Stimulated activated CD4-positive, alpha-beta T cell treated with anti-CD3 and anti-CD28 coated beads, Interleukin-2, amount 100 ng/mL, for 4 hours (primary cell): ENCODE results near the gene SLC6A6.
"Not testable (repeated sequence)": the region's sequence is repeated elsewhere in the genome, so short reads cannot be mapped to it uniquely, and the experiment has no call there.

ENCODE experiments used
- DNase-seq: peaks from one replicate; pipeline ENCODE4 v3.0.0-alpha.2; 2020; ENCODE audit warnings: low read depth

The SLC6A6 gene

GRCh38 chr3:14508966-14509795, 106.8 kb downstream of the SLC6A6 start:
- peak; percentile 42 for DNase-seq

- DNase-seq: no peak
These were observed 107.3 kb downstream of the SLC6A6 start for GRCh38 chr3:14509796-14510100.

GRCh38 chr3:14510838-14511622, 108.6 kb downstream of the SLC6A6 start:
- no peak for DNase-seq

- no peak for DNase-seq
These were observed 109.3 kb downstream of the SLC6A6 start for GRCh38 chr3:14511623-14512280.

- DNase-seq: no peak
These were observed 110.0 kb downstream of the SLC6A6 start for GRCh38 chr3:14512281-14512941.

DNA sequence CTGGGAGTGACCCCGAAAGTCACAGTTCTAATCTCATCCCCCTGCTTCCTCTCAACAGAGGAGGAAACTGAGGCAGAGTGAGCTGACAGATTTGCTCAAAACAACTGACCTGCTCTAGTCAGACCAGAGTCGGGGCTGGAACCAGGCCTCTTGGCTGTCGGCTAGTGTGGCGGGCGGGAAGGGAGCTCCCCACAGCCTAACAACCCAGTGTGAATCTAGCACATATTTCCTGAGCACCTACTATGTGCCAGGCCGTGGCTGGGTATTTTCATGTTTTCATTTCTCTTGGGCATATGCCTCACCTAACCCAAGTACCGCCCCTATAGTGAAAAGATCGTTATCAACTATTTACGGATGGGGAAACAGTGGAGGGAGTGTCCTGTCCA, 110.5 kb downstream of the SLC6A6 start:
- DNase-seq: no peak

- no peak for DNase-seq
These were observed 111.3 kb downstream of the SLC6A6 start for GRCh38 chr3:14513566-14514322.

- no peak for DNase-seq
These were observed 111.9 kb downstream of the SLC6A6 start for GRCh38 chr3:14514323-14514720.

DNA sequence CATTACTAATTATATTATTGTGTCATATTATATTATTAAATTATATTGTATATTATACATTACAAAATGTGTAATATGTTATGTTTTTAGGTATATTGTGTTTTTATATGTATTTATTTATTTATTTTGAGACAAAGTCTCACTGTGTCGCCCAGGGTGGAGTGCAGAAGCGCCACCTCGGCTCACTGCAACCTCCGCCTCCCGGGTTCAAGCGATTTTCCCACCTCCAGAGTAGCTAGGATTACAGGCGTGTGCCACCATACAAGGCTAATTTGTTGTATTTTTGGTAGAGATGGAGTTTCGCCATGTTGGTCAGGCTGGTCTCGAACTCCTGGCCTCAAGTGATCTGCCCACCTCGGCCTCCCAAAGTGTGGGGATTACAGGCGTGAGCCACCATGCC, 113.1 kb downstream of the SLC6A6 start:
- not testable (repeated sequence) for DNase-seq

- no peak for DNase-seq
These were observed 114.4 kb downstream of the SLC6A6 start for GRCh38 chr3:14516738-14517345.

DNA sequence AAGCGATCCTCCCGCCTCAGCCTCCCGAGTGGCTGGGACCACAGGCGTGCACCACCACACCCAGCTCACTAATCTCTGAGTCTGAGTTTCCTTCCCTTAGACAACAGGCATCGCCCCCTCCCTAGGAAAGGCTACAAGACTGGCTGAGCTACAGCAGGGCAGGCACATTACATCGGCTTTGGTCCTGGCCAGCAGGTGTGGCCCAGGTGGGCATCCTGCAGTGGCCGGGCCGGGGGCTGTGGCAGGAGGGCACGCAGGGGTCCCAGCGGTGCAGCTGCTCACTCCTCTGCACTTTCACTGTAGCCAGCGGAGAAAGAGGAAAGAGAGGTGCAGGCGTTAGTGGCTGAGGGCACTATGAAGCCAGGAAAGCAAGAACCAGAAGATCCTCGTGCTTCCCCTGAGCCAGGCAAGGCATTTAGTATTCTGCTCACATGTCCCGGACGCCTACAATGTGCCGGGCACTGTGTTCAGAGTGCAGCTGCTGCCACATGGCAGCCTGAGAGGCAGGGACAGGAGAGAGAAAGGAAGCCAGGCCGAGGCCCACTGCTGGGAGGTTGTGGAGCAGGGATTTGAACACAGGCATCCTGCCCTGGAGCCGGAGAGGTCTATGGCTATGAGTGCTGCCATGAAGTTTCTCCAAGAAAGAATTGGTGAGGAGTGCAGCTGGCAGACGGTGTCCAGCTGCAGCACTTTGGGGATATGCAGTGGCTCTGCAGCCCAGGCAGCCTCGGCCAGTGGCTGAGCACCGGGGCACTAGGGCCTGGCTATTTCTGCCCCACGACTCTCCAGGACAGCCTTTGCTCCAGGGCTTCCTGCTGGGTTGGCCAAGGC, 115.4 kb downstream of the SLC6A6 start:
- no peak for DNase-seq

DNA sequence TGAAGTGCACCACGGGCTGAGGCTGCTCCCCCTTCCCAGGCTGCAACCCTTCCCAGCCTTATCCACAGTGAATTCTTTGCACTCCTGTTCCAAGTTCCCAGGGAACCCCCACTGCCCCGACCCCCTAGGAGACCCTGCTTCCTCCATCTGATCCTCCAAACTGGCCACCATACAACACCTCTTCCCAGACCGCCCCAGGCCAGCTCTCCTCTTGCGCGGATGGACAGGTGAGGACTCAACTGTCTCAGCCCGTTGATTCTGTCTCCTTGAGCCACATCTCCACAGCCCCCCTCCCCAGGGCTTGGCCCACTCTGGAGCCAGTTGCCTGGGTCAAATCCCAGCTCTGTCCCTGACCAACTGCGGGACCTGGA, 116.0 kb downstream of the SLC6A6 start:
- no peak for DNase-seq

DNA sequence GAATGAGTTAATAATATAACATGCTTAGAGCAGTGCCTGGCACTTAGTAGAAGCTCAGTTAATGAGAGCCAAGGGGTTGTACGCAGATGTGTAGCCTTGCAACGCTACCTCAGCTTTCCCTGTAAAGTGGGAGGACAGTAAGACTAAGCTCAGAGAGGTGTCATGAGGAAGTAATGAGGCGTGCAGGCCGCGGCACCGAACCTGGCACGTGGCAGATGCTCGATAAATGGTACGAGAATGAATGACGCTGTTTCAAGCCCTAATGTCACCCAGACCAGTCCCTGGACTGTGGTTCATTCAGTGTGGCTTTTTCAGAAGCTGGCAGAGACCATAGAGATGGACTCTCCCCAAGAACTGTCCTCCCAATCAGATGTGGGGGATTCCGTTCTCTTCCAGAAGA, 116.5 kb downstream of the SLC6A6 start:
- no peak for DNase-seq

GRCh38 chr3:14519406-14519805, 117.0 kb downstream of the SLC6A6 start:
- DNase-seq: no peak

GRCh38 chr3:14520149-14520548, 117.7 kb downstream of the SLC6A6 start:
- DNase-seq: no peak

- no peak for DNase-seq
These were observed 118.6 kb downstream of the SLC6A6 start for GRCh38 chr3:14520967-14521366.

DNA sequence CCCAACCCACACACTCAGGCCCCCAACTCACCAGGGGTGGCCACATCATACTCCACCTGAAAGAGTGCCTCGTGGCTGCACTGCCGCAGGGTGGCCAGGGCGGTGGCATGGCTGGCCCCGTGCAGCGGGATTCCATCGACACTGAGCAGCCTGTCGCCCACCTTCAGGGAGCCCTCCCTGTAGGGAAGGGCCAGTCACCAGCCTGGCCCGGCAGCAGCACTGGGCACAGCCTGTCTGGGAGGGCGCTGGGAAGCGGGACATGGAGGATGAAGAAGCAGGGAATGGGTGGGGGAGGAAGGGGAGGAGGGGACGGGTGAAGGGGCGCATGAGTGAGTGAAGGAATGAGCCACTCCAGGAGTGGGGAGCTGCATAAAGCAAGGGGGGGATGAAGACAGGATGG, 119.2 kb downstream of the SLC6A6 start:
- DNase-seq: no peak

DNA sequence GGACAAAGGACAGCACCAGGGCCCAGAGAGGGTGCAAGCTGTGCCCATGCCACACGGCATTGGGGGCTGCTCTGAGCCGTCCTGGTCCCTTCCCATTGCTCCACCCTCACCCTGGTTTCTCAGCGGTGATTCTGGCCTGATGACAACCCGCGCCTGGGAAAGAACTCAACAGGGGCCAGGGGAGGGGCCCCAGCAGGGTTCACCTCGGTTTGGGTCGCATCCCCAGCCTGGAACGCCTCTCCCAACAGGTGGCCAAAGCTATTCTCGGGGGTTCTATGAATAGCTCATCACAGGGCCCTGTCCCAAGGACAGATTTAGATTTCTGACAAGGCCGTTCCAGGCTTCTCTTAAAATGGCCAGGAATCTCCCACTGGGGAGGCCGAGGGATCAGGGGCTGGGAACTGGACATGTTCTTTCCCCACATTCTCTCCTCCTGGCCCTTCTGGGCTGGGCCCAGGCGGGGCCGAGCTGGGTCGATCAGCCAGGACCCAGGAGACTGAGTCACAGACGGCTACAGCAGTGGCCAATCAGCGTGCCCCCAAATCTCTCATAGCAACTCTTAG, 119.8 kb downstream of the SLC6A6 start:
- DNase-seq: no peak

- DNase-seq: no peak
These were observed 120.4 kb downstream of the SLC6A6 start for GRCh38 chr3:14522768-14523167.

GRCh38 chr3:14523792-14524191, 121.4 kb downstream of the SLC6A6 start:
- DNase-seq: no peak
